ENCODE measurements around the gene RAPGEF2. TPM values are rescaled to one million over a fixed set of nuclear protein-coding genes. Genes with fewer than 3 reads are reported as not detected.

The RAPGEF2 gene
- total and polyA plus RNA-seq, 2 of the 8 experiments (the other 6 are each of a cell fraction or from before 2014, with no cell fraction given) = 24.4 to 48.6 TPM

- Histone ChIP-seq H3K4me2 (ENCODE audit: insufficient read depth in 1 of 2, low read depth in 2 of 2, low read length in 2 of 2) (no peak overlapping the region), H3K79me1 (ENCODE audit: low read depth, low read length) (no peaks in the 10 kb centered on the region), H3K4ac (replicated peaks; ENCODE audit: insufficient read length, low read depth, low read length) (no peak overlapping the region), H3K36me3 (ENCODE audit: control insufficient read depth in 2 of 4, insufficient read depth in 4 of 4, low read length in 3 of 4) (no peaks in the 10 kb centered on the region), H3K14ac (ENCODE audit: insufficient read length) (no peak overlapping the region), H4K8ac (ENCODE audit: extremely low read depth, insufficient read depth, low read length) (no peak overlapping the region), H3K4me1 (replicated peaks in 1 of 4; ENCODE audit: control insufficient read depth in 3 of 4, insufficient read depth in 4 of 4, low read length in 3 of 4) (peaks cover 0 to 5% (median 1%) of the 10 kb centered on the region in 4 experiments; a peak in 3 of 7 replicates), H3K56ac (replicated peaks; ENCODE audit: insufficient read length, low read depth, low read length) (no peak overlapping the region), H3K23me2 (ENCODE audit: low read depth, low read length) (no peaks in the 10 kb centered on the region; the same call in 1 of the 2 replicates), H4K5ac (ENCODE audit: insufficient read length, low read depth, low read length) (no peak overlapping the region), H2BK15ac (ENCODE audit: low read length) (no peak overlapping the region), H3K9ac (replicated peaks in 1 of 4; ENCODE audit: extremely low read depth in 1 of 4, low read depth in 3 of 4, low read length in 3 of 4) (no peak overlapping the region), H2BK20ac (ENCODE audit: low read length) (no peak overlapping the region), H4K91ac (replicated peaks; ENCODE audit: insufficient read length, low read length) (no peak overlapping the region), H3K27ac (ENCODE audit: low read depth, low read length) (no peak overlapping the region), H2BK5ac (ENCODE audit: low read depth, low read length) (no peak overlapping the region), H3K4me3 (ENCODE audit: extremely low read depth in 1 of 4, insufficient read depth in 2 of 4, low read depth in 3 of 4, low read length in 4 of 4) (no peak overlapping the region), H4K20me1 (replicated peaks in 1 of 2; ENCODE audit: control insufficient read depth in 1 of 2, insufficient read depth in 2 of 2, low read length in 2 of 2) (peaks cover 0 to 2% of the 10 kb centered on the region in 2 experiments), H3K23ac (ENCODE audit: insufficient read length) (no peak overlapping the region), H2AK5ac (ENCODE audit: low read depth, low read length) (no peak overlapping the region), H3K79me2 (ENCODE audit: control insufficient read depth in 1 of 2, insufficient read depth in 2 of 2, low read length in 2 of 2) (no peaks in the 10 kb centered on the region; a peak in 1 of 4 replicates), H2BK12ac (ENCODE audit: low read depth, low read length) (no peak overlapping the region), H3K9me3 (ENCODE audit: insufficient read depth in 2 of 2, low read depth in 1 of 2, low read length in 1 of 2) (no peaks in the 10 kb centered on the region), H3K18ac (ENCODE audit: extremely low read depth, low read length) (no peak overlapping the region), H2AFZ (ENCODE audit: low read length) (no peak overlapping the region), H3K27me3 (replicated peaks in 1 of 4; ENCODE audit: control insufficient read depth in 3 of 4, extremely low read depth in 1 of 4, insufficient read depth in 3 of 4, low read length in 3 of 4) (no peaks in the 10 kb centered on the region), H2BK120ac (replicated peaks; ENCODE audit: low read depth, low read length) (no peak overlapping the region)
- WGBS, 2 experiments (ENCODE audit: extremely low coverage in 1 of 2, insufficient coverage in 1 of 2, insufficient read length in 1 of 2, insufficient replicate concordance in 2 of 2, low coverage in 1 of 2, low lambda C conversion rate in 2 of 2, missing lambda C conversion rate in 1 of 2) = 96% methylated on average over 1 of the region's 1 CpG; no CpG with 5 or more reads in 1 of the 2 experiments
- DNase-seq (ENCODE audit: low read depth in 1 of 2, low spot score in 2 of 2) = no peak
- CTCF ChIA-PET (ENCODE audit: partially characterized antibody) = no interaction called here
- no peak for FAIRE-seq
- POLR2A ChIA-PET (ENCODE audit: partially characterized antibody) = no interaction called here
- TF ChIP-seq SAP30 (IDR thresholded peaks at IDR 0.05; ENCODE audit: insufficient read depth, insufficient replicate concordance, low read length) = no peak
- no peak for TF ChIP-seq E2F6 (IDR thresholded peaks at IDR 0.05)
- no peak for TF ChIP-seq NRF1 (IDR thresholded peaks at IDR 0.05; ENCODE audit: low read depth, low read length)
- no peak for TF ChIP-seq SIRT6 (IDR thresholded peaks at IDR 0.05; ENCODE audit: low read length)
- no peak for TF ChIP-seq MAFK (IDR thresholded peaks at IDR 0.05; ENCODE audit: low read depth, low read length)
- no peak for TF ChIP-seq TAF7 (optimal IDR thresholded peaks at IDR 0.05; ENCODE audit: borderline replicate concordance, low read depth, low read length)
- no peak for TF ChIP-seq FOSL1 (IDR thresholded peaks at IDR 0.05; ENCODE audit: insufficient read depth, low read depth, low read length)
- TF ChIP-seq CTCF (IDR thresholded peaks at IDR 0.05; ENCODE audit: control extremely low read depth in 1 of 3, insufficient read depth in 1 of 3, low read depth in 1 of 3, low read length in 3 of 3) = no peak
- TF ChIP-seq PHF8 (conservative IDR thresholded peaks at IDR 0.05; ENCODE audit: low read depth, low read length) = no peak
Observed at GRCh38 chr4:159287767-159288166, 184.9 kb downstream of the RAPGEF2 start.

Measured in H1 (cell line).